ENCODE data around the gene MAG. TPM values are rescaled to one million over a fixed set of nuclear protein-coding genes. Genes with fewer than 3 reads are reported as not detected.
A peak's percentile ranks its signal among the peaks of the same experiment; 100 is the strongest.

The MAG gene
- total RNA-seq, 1 donor from 2014 or later, result not detected

GRCh38 chr19:35349614-35350521 lies 57.9 kb downstream of the MAG start:
- Histone ChIP-seq H3K4me3 (no peak overlapping the region), H3K4me1 (no peaks in the 10 kb centered on the region), H3K36me3 (no peaks in the 10 kb centered on the region), H3K27me3 (no peaks in the 10 kb centered on the region), H3K27ac (no peak overlapping the region), H3K9me3 (no peaks in the 10 kb centered on the region)
- DNase-seq (ENCODE audit: low spot score in 2 of 2), result peak in 1 of 2 donors; percentile 56
- no peak for TF ChIP-seq CTCF (IDR thresholded peaks at IDR 0.05)
- intact Hi-C loops (cut with DNase I), result no loop called here

- TF ChIP-seq CTCF (IDR thresholded peaks at IDR 0.05), result no peak
- Histone ChIP-seq H3K27me3 (no peaks in the 10 kb centered on the region), H3K9me3 (no peaks in the 10 kb centered on the region), H3K4me1 (no peaks in the 10 kb centered on the region), H3K27ac (no peak overlapping the region), H3K36me3 (no peaks in the 10 kb centered on the region), H3K4me3 (no peak overlapping the region)
- intact Hi-C loops (cut with DNase I), result no loop called here
- DNase-seq (ENCODE audit: low spot score in 2 of 2), result no peak
Measured at GRCh38 chr19:35350591-35350990, 58.6 kb downstream of the MAG start.

GRCh38 chr19:35351411-35352176 lies 59.6 kb downstream of the MAG start:
- no peak for DNase-seq (ENCODE audit: low spot score in 2 of 2)
- H3K4me1 ChIP-seq, result no peaks in the 10 kb centered on the region
- H3K9me3 ChIP-seq, result no peaks in the 10 kb centered on the region
- H3K27ac ChIP-seq, result no peak overlapping the region
- H3K4me3 ChIP-seq, result no peak overlapping the region
- no peak for TF ChIP-seq CTCF (IDR thresholded peaks at IDR 0.05)
- H3K27me3 ChIP-seq, result no peaks in the 10 kb centered on the region
- H3K36me3 ChIP-seq, result no peaks in the 10 kb centered on the region
- intact Hi-C loops (cut with DNase I), result no loop called here

- Histone ChIP-seq H3K4me3 (no peak overlapping the region), H3K36me3 (no peaks in the 10 kb centered on the region), H3K9me3 (no peaks in the 10 kb centered on the region), H3K27ac (no peak overlapping the region), H3K4me1 (no peaks in the 10 kb centered on the region), H3K27me3 (no peaks in the 10 kb centered on the region)
- DNase-seq (ENCODE audit: low spot score in 2 of 2), result no peak
- no peak for TF ChIP-seq CTCF (IDR thresholded peaks at IDR 0.05)
- intact Hi-C loops (cut with DNase I), result no loop called here
Measured at GRCh38 chr19:35352177-35352447, 60.2 kb downstream of the MAG start.

GRCh38 chr19:35352448-35353304 lies 60.7 kb downstream of the MAG start:
- H3K9me3 ChIP-seq, result no peaks in the 10 kb centered on the region
- no peak overlapping the region for H3K27ac ChIP-seq
- TF ChIP-seq CTCF (IDR thresholded peaks at IDR 0.05), result peak; percentile 26 to 53 (median 48)
- intact Hi-C loops (cut with DNase I), result no loop called here
- no peaks in the 10 kb centered on the region for H3K4me1 ChIP-seq
- no peaks in the 10 kb centered on the region for H3K36me3 ChIP-seq
- peak in 1 of 2 donors; percentile 72 for DNase-seq (ENCODE audit: low spot score in 2 of 2)
- no peak overlapping the region for H3K4me3 ChIP-seq
- no peaks in the 10 kb centered on the region for H3K27me3 ChIP-seq

All from ascending aorta (tissue), 2 donors.